Measurements from ENCODE around the gene METTL3. TPM values are rescaled to one million over a fixed set of nuclear protein-coding genes. Genes with fewer than 3 reads are reported as not detected.

METTL3 gene
- total RNA-seq, 1 experiment from 2014 or later = 43.3 TPM

- Histone ChIP-seq H3K4me1 (ENCODE audit: control insufficient read depth, insufficient read depth, low read length) (no peaks in the 10 kb centered on the region), H3K9me3 (ENCODE audit: control insufficient read depth, insufficient read depth, low read depth, low read length) (no peaks in the 10 kb centered on the region), H3K27ac (ENCODE audit: low read length) (no peak overlapping the region), H3K36me3 (ENCODE audit: control insufficient read depth, insufficient read depth, low read length) (no peaks in the 10 kb centered on the region), H3K4me3 (ENCODE audit: low read depth in 2 of 2, low read length in 2 of 2) (peak overlapping the region in 1 of 2 experiments; percentile 48; a peak in 1 of 4 replicates), H3K27me3 (ENCODE audit: control insufficient read depth, insufficient read depth, low read length) (no peaks in the 10 kb centered on the region)
- intact Hi-C loops (cut with micrococcal nuclease; ENCODE audit: unreplicated experiment) = no loop called here
- no peak for TF ChIP-seq SIN3A (IDR thresholded peaks at IDR 0.05; ENCODE audit: borderline replicate concordance, insufficient read depth, low read depth, low read length)
- TF ChIP-seq POLR2AphosphoS5 (IDR thresholded peaks at IDR 0.05; ENCODE audit: low read depth, low read length) = no peak
- TF ChIP-seq TCF7L2 (IDR thresholded peaks at IDR 0.05; ENCODE audit: low read depth, low read length) = no peak
- no peak for TF ChIP-seq REST (IDR thresholded peaks at IDR 0.05; ENCODE audit: insufficient read depth in 1 of 2, low read depth in 2 of 2, low read length in 1 of 2)
- in situ Hi-C loops (cut with HindIII; ENCODE audit: low pct_unique_long_range_greater_than_20kb, low sequenced_read_pairs) = no loop called here
- POLR2A ChIA-PET = no interaction called here
- ATAC-seq (no peak), DNase-seq (ENCODE audit: low read depth, low spot score) (no peak)
- no TSS peak for BruUV-seq (replicated peaks)
- CTCF ChIA-PET = no interaction called here
Measured at GRCh38 chr14:21524575-21525490, 13.7 kb upstream of the METTL3 start.

- in situ Hi-C loops (cut with HindIII; ENCODE audit: low pct_unique_long_range_greater_than_20kb, low sequenced_read_pairs) = no loop called here
- intact Hi-C loops (cut with micrococcal nuclease; ENCODE audit: unreplicated experiment) = no loop called here
- no peaks in the 10 kb centered on the region for H3K36me3 ChIP-seq (ENCODE audit: control insufficient read depth, insufficient read depth, low read length)
- POLR2A ChIA-PET = no interaction called here
- CTCF ChIA-PET = no interaction called here
- H3K4me1 ChIP-seq (ENCODE audit: control insufficient read depth, insufficient read depth, low read length) = no peaks in the 10 kb centered on the region
- no peak overlapping the region for H3K4me3 ChIP-seq (ENCODE audit: low read depth in 2 of 2, low read length in 2 of 2)
- no peak for DNase-seq (ENCODE audit: low read depth, low spot score)
- H3K9me3 ChIP-seq (ENCODE audit: control insufficient read depth, insufficient read depth, low read depth, low read length) = no peaks in the 10 kb centered on the region
- no peak overlapping the region for H3K27ac ChIP-seq (ENCODE audit: low read length)
- BruUV-seq (replicated peaks) = no TSS peak
- TF ChIP-seq SIN3A (IDR thresholded peaks at IDR 0.05; ENCODE audit: borderline replicate concordance, insufficient read depth, low read depth, low read length) = no peak
- TF ChIP-seq TCF7L2 (IDR thresholded peaks at IDR 0.05; ENCODE audit: low read depth, low read length) = no peak
- TF ChIP-seq CTCF (IDR thresholded peaks at IDR 0.05) = no peak
- no peak for TF ChIP-seq REST (IDR thresholded peaks at IDR 0.05; ENCODE audit: insufficient read depth in 1 of 2, low read depth in 2 of 2, low read length in 1 of 2)
- no peak for ATAC-seq
- no peaks in the 10 kb centered on the region for H3K27me3 ChIP-seq (ENCODE audit: control insufficient read depth, insufficient read depth, low read length)
Measured at GRCh38 chr14:21523203-21523602, 12.1 kb upstream of the METTL3 start.
